Fibroblast of the aortic adventitia (primary cell): ENCODE data around the gene SENP3. TPM values are rescaled to one million over a fixed set of nuclear protein-coding genes. Genes with fewer than 3 reads are reported as not detected.

Source experiments
- DNase-seq: peaks from one replicate; pipeline ENCODE4 v3.0.0-alpha.2; 2010; ENCODE audit warnings: low read depth
- H3K4me3 ChIP-seq: 2 replicates; pipeline ENCODE4 v1.5.1; 2011; ENCODE audit warnings: low read depth, mild to moderate bottlenecking, control low read depth, low read length, moderate library complexity
- CTCF ChIP-seq: IDR thresholded peaks from 2 replicates; pipeline ENCODE4 v1.5.1; 2011; ENCODE audit warnings: mild to moderate bottlenecking, low read length, control low read depth, inconsistent platforms; ENCODE audit not compliant: insufficient read depth
- total RNA-seq: library from RNA; depleted of rRNA; stranded (reverse); fragments of >200 nt; gene quantifications from 2 replicates; pipeline ENCODE4 v1.2.3, GENCODE V29; 2012; ENCODE audit warnings: low replicate concordance

SENP3 gene
- total RNA-seq, 1 donor, result 60.4 TPM

GRCh38 chr17:7528842-7529241 lies 32.9 kb upstream of the SENP3 start:
- DNase-seq, result no peak
- TF ChIP-seq CTCF, result no peak
- H3K4me3 ChIP-seq, result no peak overlapping the region

GRCh38 chr17:7530023-7530900 lies 31.5 kb upstream of the SENP3 start:
- TF ChIP-seq CTCF, result no peak
- H3K4me3 ChIP-seq, result no peak overlapping the region
- no peak for DNase-seq

- no peak for DNase-seq
- TF ChIP-seq CTCF, result no peak
- no peak overlapping the region for H3K4me3 ChIP-seq
Measured at GRCh38 chr17:7538050-7538449, 23.7 kb upstream of the SENP3 start.

- TF ChIP-seq CTCF, result no peak
- H3K4me3 ChIP-seq, result no peak overlapping the region
- no peak for DNase-seq
Measured at GRCh38 chr17:7538891-7539545, 22.7 kb upstream of the SENP3 start.

GRCh38 chr17:7541074-7541621 lies 20.6 kb upstream of the SENP3 start:
- H3K4me3 ChIP-seq, result no peak overlapping the region
- TF ChIP-seq CTCF, result no peak
- DNase-seq, result no peak

- DNase-seq, result no peak
- no peak overlapping the region for H3K4me3 ChIP-seq
- TF ChIP-seq CTCF, result no peak
Measured at GRCh38 chr17:7544911-7545310, 16.8 kb upstream of the SENP3 start.
